ENCODE data around the gene PROSER3. TPM values are rescaled to one million over a fixed set of nuclear protein-coding genes. Genes with fewer than 3 reads are reported as not detected.
A peak's percentile ranks its signal among the peaks of the same experiment; 100 is the strongest.

Gene PROSER3
- total RNA-seq, 1 donor from 2014 or later, result 6.1 TPM

GRCh38 chr19:35717665-35718344 lies 40.2 kb upstream of the PROSER3 start, which contains the start of gene KMT2B:
Gene KMT2B (plus strand): TSS chr19:35718003. CDS start chr19:35718019, 16 bp downstream.
- peak within 1 kb of the TSS; percentile 93 for H3K4me3 ChIP-seq (ENCODE audit: low read depth, low read length)
- peaks cover 5% of the 10 kb centered on the region for H3K36me3 ChIP-seq (ENCODE audit: control insufficient read depth, insufficient read depth, low read length)
- no peak for TF ChIP-seq CTCF (IDR thresholded peaks at IDR 0.05; ENCODE audit: insufficient read depth, low read length, poor library complexity, severe bottlenecking)
- H3K27me3 ChIP-seq (ENCODE audit: control insufficient read depth, insufficient read depth, low read length), result no peaks in the 10 kb centered on the region
- peak; percentile 77 for DNase-seq (ENCODE audit: low read depth)

- H3K27me3 ChIP-seq (ENCODE audit: control insufficient read depth, insufficient read depth, low read length), result no peaks in the 10 kb centered on the region
- no peak for DNase-seq (ENCODE audit: low read depth)
- peaks cover 5% of the 10 kb centered on the region for H3K36me3 ChIP-seq (ENCODE audit: control insufficient read depth, insufficient read depth, low read length)
- no peak for TF ChIP-seq CTCF (IDR thresholded peaks at IDR 0.05; ENCODE audit: insufficient read depth, low read length, poor library complexity, severe bottlenecking)
- H3K4me3 ChIP-seq (ENCODE audit: low read depth, low read length), result peak overlapping the region; percentile 61
Observed at GRCh38 chr19:35718345-35719041, 39.5 kb upstream of the PROSER3 start.

GRCh38 chr19:35719402-35720162 lies 38.4 kb upstream of the PROSER3 start:
- no peak for TF ChIP-seq CTCF (IDR thresholded peaks at IDR 0.05; ENCODE audit: insufficient read depth, low read length, poor library complexity, severe bottlenecking)
- no peak for DNase-seq (ENCODE audit: low read depth)
- Histone ChIP-seq H3K27me3 (ENCODE audit: control insufficient read depth, insufficient read depth, low read length) (no peaks in the 10 kb centered on the region), H3K36me3 (ENCODE audit: control insufficient read depth, insufficient read depth, low read length) (peaks cover 5% of the 10 kb centered on the region), H3K4me3 (ENCODE audit: low read depth, low read length) (no peak overlapping the region)

- peaks cover 5% of the 10 kb centered on the region for H3K36me3 ChIP-seq (ENCODE audit: control insufficient read depth, insufficient read depth, low read length)
- DNase-seq (ENCODE audit: low read depth), result no peak
- no peak overlapping the region for H3K4me3 ChIP-seq (ENCODE audit: low read depth, low read length)
- no peaks in the 10 kb centered on the region for H3K27me3 ChIP-seq (ENCODE audit: control insufficient read depth, insufficient read depth, low read length)
- no peak for TF ChIP-seq CTCF (IDR thresholded peaks at IDR 0.05; ENCODE audit: insufficient read depth, low read length, poor library complexity, severe bottlenecking)
Observed at GRCh38 chr19:35720163-35720524, 37.8 kb upstream of the PROSER3 start.

GRCh38 chr19:35720648-35721047 lies 37.3 kb upstream of the PROSER3 start:
- Histone ChIP-seq H3K27me3 (ENCODE audit: control insufficient read depth, insufficient read depth, low read length) (no peaks in the 10 kb centered on the region), H3K4me3 (ENCODE audit: low read depth, low read length) (no peak overlapping the region), H3K36me3 (ENCODE audit: control insufficient read depth, insufficient read depth, low read length) (peaks cover 5% of the 10 kb centered on the region)
- no peak for DNase-seq (ENCODE audit: low read depth)
- TF ChIP-seq CTCF (IDR thresholded peaks at IDR 0.05; ENCODE audit: insufficient read depth, low read length, poor library complexity, severe bottlenecking), result no peak
